ENCODE results near the gene ADIPOQ.
A peak's percentile ranks its signal among the peaks of the same experiment; 100 is the strongest.

ADIPOQ gene

DNA sequence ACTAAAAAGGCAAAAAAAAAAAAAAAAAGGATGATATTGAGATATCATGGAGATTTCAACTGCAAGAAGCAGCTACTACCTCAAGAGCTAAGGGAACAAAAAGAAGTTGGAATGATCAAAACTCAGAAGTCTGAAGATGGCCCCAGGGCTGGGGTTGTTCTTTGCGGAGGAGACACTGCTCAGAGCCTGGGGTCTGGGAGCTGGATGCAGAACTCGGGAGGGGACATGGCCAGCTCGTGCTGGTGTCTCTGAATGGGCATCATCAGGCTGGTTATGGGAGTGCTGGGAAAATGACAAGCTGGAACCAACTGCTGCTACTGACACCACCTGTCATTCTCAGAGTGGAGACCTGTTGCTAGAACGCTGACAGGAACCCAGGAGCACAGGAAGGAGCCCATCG lies 14.2 kb upstream of the ADIPOQ start:
- no peak overlapping the region for H3K4me3 ChIP-seq (ENCODE audit: low read length)
- TF ChIP-seq, protein P1, sequence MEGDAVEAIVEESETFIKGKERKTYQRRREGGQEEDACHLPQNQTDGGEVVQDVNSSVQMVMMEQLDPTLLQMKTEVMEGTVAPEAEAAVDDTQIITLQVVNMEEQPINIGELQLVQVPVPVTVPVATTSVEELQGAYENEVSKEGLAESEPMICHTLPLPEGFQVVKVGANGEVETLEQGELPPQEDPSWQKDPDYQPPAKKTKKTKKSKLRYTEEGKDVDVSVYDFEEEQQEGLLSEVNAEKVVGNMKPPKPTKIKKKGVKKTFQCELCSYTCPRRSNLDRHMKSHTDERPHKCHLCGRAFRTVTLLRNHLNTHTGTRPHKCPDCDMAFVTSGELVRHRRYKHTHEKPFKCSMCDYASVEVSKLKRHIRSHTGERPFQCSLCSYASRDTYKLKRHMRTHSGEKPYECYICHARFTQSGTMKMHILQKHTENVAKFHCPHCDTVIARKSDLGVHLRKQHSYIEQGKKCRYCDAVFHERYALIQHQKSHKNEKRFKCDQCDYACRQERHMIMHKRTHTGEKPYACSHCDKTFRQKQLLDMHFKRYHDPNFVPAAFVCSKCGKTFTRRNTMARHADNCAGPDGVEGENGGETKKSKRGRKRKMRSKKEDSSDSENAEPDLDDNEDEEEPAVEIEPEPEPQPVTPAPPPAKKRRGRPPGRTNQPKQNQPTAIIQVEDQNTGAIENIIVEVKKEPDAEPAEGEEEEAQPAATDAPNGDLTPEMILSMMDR (conservative IDR thresholded peaks at IDR 0.05; ENCODE audit: low read length), result no peak
- DNase-seq (ENCODE audit: low read depth), result no peak

DNA sequence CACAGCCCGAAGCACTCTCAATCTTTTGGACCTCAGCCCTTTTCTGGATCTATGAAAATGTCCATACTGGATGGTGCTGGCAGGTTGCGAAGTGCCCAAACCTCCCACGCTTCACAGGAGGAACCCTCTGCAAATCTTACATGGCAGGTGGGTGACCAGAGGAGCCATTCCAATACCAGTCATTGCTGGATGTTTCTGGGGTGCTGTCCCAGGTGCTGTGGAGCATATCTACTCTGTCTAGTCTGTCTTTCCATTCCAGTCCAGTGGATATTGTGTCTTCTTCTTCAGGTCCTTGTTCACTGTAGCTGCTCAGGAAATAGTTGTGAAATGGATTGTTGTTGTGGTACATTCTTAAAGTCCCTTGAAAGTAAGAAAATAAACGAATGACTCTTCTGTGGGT lies 10.7 kb upstream of the ADIPOQ start:
- no peak for DNase-seq (ENCODE audit: low read depth)
- TF ChIP-seq, protein P1 (conservative IDR thresholded peaks at IDR 0.05; ENCODE audit: low read length), result no peak
- no peak overlapping the region for H3K4me3 ChIP-seq (ENCODE audit: low read length)

DNA sequence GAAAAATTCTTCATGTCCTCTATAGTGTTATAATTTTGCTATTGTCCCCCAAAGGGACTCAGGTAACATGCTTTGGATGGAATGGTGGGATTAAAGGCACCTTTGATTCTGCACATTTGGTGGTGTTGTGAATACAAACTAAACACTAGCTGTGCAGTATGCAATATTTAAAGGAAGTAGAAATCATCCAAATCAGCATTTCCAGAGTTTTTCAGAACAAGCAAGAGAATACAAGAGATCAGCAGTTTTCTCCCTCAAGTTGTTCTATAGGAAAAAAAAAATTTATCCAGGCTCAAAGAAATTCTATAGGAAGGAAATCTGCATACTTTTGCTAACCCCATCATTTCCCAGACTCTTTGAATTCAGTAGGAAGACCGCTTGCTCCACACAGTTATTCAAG lies 10.2 kb upstream of the ADIPOQ start:
- TF ChIP-seq, protein P1 (conservative IDR thresholded peaks at IDR 0.05; ENCODE audit: low read length), result no peak

DNA sequence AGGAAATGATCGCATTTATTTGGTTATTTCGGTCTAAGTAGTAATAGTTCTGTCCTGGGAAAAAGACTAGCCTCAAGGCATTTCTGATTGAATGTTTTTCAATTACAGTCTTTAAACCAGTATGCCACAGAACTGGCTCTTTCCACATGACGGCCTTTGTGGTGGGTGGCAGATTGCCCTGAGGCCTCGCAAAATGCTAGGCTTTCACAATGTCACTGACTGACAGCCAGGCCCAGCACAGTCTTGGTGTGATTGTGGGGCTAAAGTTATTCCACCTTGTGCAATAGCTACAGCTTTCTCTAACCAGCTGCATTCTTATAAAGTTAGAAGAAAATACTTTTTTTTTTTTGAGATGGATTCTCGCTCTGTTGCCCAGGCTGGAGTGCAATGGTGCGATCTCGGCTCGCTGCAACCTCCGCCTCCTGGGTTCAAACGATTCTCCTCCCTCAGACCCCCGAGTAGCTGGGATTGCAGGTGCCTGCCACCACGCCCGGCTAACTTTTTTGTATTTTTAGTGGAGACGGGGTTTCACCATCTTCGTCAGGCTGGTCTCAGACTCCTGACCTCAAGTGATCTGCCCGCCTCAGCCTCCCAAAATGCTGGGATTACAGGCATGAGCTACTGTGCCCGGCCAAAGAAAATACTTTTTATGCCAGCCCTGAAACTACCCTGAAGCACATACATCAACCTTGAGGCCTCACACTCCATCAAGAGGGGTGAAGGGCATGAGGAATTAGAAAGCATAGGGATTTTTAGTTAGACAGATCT lies 2.5 kb upstream of the ADIPOQ start:
- TF ChIP-seq, protein P1 (conservative IDR thresholded peaks at IDR 0.05; ENCODE audit: low read length), result no peak
- H3K4me3 ChIP-seq (ENCODE audit: low read length), result no peak overlapping the region
- DNase-seq (ENCODE audit: low read depth), result peak; percentile 93

More for the DNA sequence above, 10.2 kb upstream of the ADIPOQ start:
- no peak for DNase-seq (ENCODE audit: low read depth)
- no peak overlapping the region for H3K4me3 ChIP-seq (ENCODE audit: low read length)

DNA sequence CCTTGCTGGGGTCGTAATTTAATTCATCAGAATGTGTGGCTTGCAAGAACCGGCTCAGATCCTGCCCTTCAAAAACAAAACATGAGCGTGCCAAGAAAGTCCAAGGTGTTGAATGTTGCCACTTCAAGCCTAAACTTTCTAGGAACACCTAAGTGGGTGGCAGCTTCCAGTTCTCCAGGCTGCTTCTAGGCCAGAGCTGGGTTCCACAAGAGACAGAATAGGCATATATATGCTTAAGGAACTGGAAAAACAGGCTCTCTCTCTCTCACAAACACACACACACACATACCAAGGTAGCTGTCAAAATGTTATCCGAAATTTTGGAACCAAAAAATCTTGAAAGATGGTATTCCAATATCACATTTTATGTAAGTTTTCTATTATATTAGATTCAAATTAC lies 890 bp upstream of the ADIPOQ start:
- DNase-seq (ENCODE audit: low read depth), result no peak
- TF ChIP-seq, protein P1 (conservative IDR thresholded peaks at IDR 0.05; ENCODE audit: low read length), result no peak
- H3K4me3 ChIP-seq (ENCODE audit: low read length), result no peak overlapping the region

DNA sequence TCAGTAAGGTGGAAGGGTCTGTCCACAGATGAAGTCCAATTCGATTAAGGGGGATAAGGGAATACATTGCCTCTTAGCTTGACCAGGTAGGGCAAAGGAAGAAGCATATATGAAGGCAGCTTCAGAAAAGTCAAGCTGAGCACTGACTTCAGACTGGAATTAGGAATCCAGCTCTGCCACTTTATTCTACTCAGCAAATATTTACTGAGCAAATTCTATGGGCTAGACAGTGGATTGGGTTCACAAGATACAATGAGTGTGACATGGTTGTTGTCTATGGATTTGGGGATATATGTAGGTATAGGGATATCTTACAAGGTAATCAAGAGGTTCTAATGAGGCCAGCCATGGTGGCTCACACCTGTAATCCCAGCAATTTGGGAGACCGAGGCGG lies 526 bp downstream of the ADIPOQ start:
- DNase-seq (ENCODE audit: low read depth), result no peak
- no peak overlapping the region for H3K4me3 ChIP-seq (ENCODE audit: low read length)
- TF ChIP-seq, protein P1 (conservative IDR thresholded peaks at IDR 0.05; ENCODE audit: low read length), result no peak

DNA sequence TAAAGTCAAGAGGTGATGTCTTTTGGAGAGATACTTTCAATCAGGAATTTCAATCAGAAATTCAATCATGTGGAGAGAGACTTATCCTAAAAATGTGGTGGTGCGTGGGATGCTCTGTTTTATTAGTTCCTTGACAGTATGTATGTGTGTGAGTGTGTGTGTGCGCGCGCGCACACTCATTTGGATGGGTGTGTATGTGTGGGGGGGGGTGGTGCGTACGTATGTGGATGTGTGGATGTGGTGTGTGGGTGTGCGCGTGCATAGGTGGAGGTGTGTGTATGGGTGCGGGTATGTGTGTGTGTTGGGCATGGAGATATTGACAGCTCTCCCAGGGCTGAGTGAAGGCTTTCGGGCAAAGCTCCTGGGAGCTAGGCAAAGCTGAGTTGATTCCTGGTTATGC lies 2.4 kb downstream of the ADIPOQ start:
- no peak overlapping the region for H3K4me3 ChIP-seq (ENCODE audit: low read length)
- TF ChIP-seq, protein P1 (conservative IDR thresholded peaks at IDR 0.05; ENCODE audit: low read length), result no peak
- no peak for DNase-seq (ENCODE audit: low read depth)

All from AG10803 (cell line).